ENCODE measurements around the gene IGF2. TPM values are rescaled to one million over a fixed set of nuclear protein-coding genes. Genes with fewer than 3 reads are reported as not detected.
A peak's percentile ranks its signal among the peaks of the same experiment; 100 is the strongest.

The IGF2 gene
- total and polyA plus RNA-seq, 2 donors = 86.5 to 362 TPM

- WGBS = 90% methylated on average over 7 of the region's 7 CpGs
- H3K36me3 ChIP-seq (ENCODE audit: insufficient read depth) = no peaks in the 10 kb centered on the region
- no peak overlapping the region for H3K4me3 ChIP-seq (ENCODE audit: low read depth, low read length)
- no peaks in the 10 kb centered on the region for H3K4me1 ChIP-seq (ENCODE audit: insufficient read depth)
- no peak for DNase-seq (ENCODE audit: extremely low spot score)
- H3K27ac ChIP-seq (ENCODE audit: low read depth) = no peak overlapping the region
Measured at GRCh38 chr11:2154195-2154585, 15.0 kb upstream of the IGF2 start.

- H3K4me3 ChIP-seq (ENCODE audit: low read depth, low read length) = no peak overlapping the region
- WGBS = 74% methylated on average over 14 of the region's 14 CpGs
- H3K4me1 ChIP-seq (ENCODE audit: insufficient read depth) = no peaks in the 10 kb centered on the region
- H3K36me3 ChIP-seq (ENCODE audit: insufficient read depth) = no peaks in the 10 kb centered on the region
- DNase-seq (ENCODE audit: extremely low spot score) = no peak
- H3K27ac ChIP-seq (ENCODE audit: low read depth) = no peak overlapping the region
Measured at GRCh38 chr11:2153581-2154194, 14.5 kb upstream of the IGF2 start.

- H3K4me3 ChIP-seq (ENCODE audit: low read depth, low read length) = no peak overlapping the region
- peak; percentile 78 for DNase-seq (ENCODE audit: extremely low spot score)
- no peaks in the 10 kb centered on the region for H3K36me3 ChIP-seq (ENCODE audit: insufficient read depth)
- WGBS = 4% methylated on average over 22 of the region's 22 CpGs
- no peaks in the 10 kb centered on the region for H3K4me1 ChIP-seq (ENCODE audit: insufficient read depth)
- no peak overlapping the region for H3K27ac ChIP-seq (ENCODE audit: low read depth)
Measured at GRCh38 chr11:2151500-2152257, 12.5 kb upstream of the IGF2 start.

- DNase-seq (ENCODE audit: extremely low spot score) = no peak
- WGBS = 25% methylated on average over 11 of the region's 11 CpGs
- H3K4me1 ChIP-seq (ENCODE audit: insufficient read depth) = no peaks in the 10 kb centered on the region
Measured at GRCh38 chr11:2149864-2150847, 11.0 kb upstream of the IGF2 start.

GRCh38 chr11:2149460-2149859 is 10.3 kb upstream of the IGF2 start:
- H3K4me3 ChIP-seq (ENCODE audit: low read depth, low read length) = no peak overlapping the region
- WGBS = 67% methylated on average over 8 of the region's 8 CpGs
- DNase-seq (ENCODE audit: extremely low spot score) = no peak
- no peak overlapping the region for H3K27ac ChIP-seq (ENCODE audit: low read depth)
- H3K36me3 ChIP-seq (ENCODE audit: insufficient read depth) = no peaks in the 10 kb centered on the region
- no peaks in the 10 kb centered on the region for H3K4me1 ChIP-seq (ENCODE audit: insufficient read depth)

More at GRCh38 chr11:2149864-2150847, 11.0 kb upstream of the IGF2 start:
- no peak overlapping the region for H3K4me3 ChIP-seq (ENCODE audit: low read depth, low read length)
- H3K27ac ChIP-seq (ENCODE audit: low read depth) = no peak overlapping the region
- H3K36me3 ChIP-seq (ENCODE audit: insufficient read depth) = no peaks in the 10 kb centered on the region

- Histone ChIP-seq H3K36me3 (ENCODE audit: insufficient read depth) (no peaks in the 10 kb centered on the region), H3K4me3 (ENCODE audit: low read depth, low read length) (no peak overlapping the region), H3K4me1 (ENCODE audit: insufficient read depth) (no peaks in the 10 kb centered on the region), H3K27ac (ENCODE audit: low read depth) (no peak overlapping the region)
- WGBS = 58% methylated on average over 5 of the region's 5 CpGs
- no peak for DNase-seq (ENCODE audit: extremely low spot score)
Measured at GRCh38 chr11:2148595-2148994, 9.4 kb upstream of the IGF2 start.

GRCh38 chr11:2147391-2147790 is 8.2 kb upstream of the IGF2 start:
- 54% methylated on average over 11 of the region's 11 CpGs for WGBS

GRCh38 chr11:2146051-2146450 is 6.9 kb upstream of the IGF2 start:
- Histone ChIP-seq H3K4me1 (ENCODE audit: insufficient read depth) (no peaks in the 10 kb centered on the region), H3K27ac (ENCODE audit: low read depth) (no peak overlapping the region), H3K36me3 (ENCODE audit: insufficient read depth) (no peaks in the 10 kb centered on the region), H3K4me3 (ENCODE audit: low read depth, low read length) (no peak overlapping the region)
- WGBS = 55% methylated on average over 19 of the region's 19 CpGs
- no peak for DNase-seq (ENCODE audit: extremely low spot score)

More at GRCh38 chr11:2147391-2147790, 8.2 kb upstream of the IGF2 start:
- no peak for DNase-seq (ENCODE audit: extremely low spot score)
- H3K27ac ChIP-seq (ENCODE audit: low read depth) = no peak overlapping the region
- no peaks in the 10 kb centered on the region for H3K36me3 ChIP-seq (ENCODE audit: insufficient read depth)
- H3K4me3 ChIP-seq (ENCODE audit: low read depth, low read length) = no peak overlapping the region
- no peaks in the 10 kb centered on the region for H3K4me1 ChIP-seq (ENCODE audit: insufficient read depth)

GRCh38 chr11:2144544-2145248 is 5.5 kb upstream of the IGF2 start:
- no peak for DNase-seq (ENCODE audit: extremely low spot score)
- peaks cover 2% of the 10 kb centered on the region for H3K4me1 ChIP-seq (ENCODE audit: insufficient read depth)
- no peaks in the 10 kb centered on the region for H3K36me3 ChIP-seq (ENCODE audit: insufficient read depth)
- no peak overlapping the region for H3K4me3 ChIP-seq (ENCODE audit: low read depth, low read length)
- no peak overlapping the region for H3K27ac ChIP-seq (ENCODE audit: low read depth)
- WGBS = 23% methylated on average over 18 of the region's 18 CpGs

- peaks cover 2% of the 10 kb centered on the region for H3K4me1 ChIP-seq (ENCODE audit: insufficient read depth)
- no peak overlapping the region for H3K27ac ChIP-seq (ENCODE audit: low read depth)
- WGBS = 5% methylated on average over 72 of the region's 72 CpGs
- H3K4me3 ChIP-seq (ENCODE audit: low read depth, low read length) = no peak overlapping the region
- no peak for DNase-seq (ENCODE audit: extremely low spot score)
- H3K36me3 ChIP-seq (ENCODE audit: insufficient read depth) = no peaks in the 10 kb centered on the region
Measured at GRCh38 chr11:2143799-2144543, 4.8 kb upstream of the IGF2 start.

- Histone ChIP-seq H3K36me3 (ENCODE audit: insufficient read depth) (no peaks in the 10 kb centered on the region), H3K4me1 (ENCODE audit: insufficient read depth) (peaks cover 2% of the 10 kb centered on the region), H3K27ac (ENCODE audit: low read depth) (no peak overlapping the region), H3K4me3 (ENCODE audit: low read depth, low read length) (no peak overlapping the region)
- WGBS = 23% methylated on average over 12 of the region's 12 CpGs
- DNase-seq (ENCODE audit: extremely low spot score) = no peak
Measured at GRCh38 chr11:2143477-2143798, 4.2 kb upstream of the IGF2 start.

- H3K36me3 ChIP-seq (ENCODE audit: insufficient read depth) = no peaks in the 10 kb centered on the region
- no peak overlapping the region for H3K27ac ChIP-seq (ENCODE audit: low read depth)
- 30% methylated on average over 6 of the region's 6 CpGs for WGBS
- no peak overlapping the region for H3K4me3 ChIP-seq (ENCODE audit: low read depth, low read length)
- no peak for DNase-seq (ENCODE audit: extremely low spot score)
- H3K4me1 ChIP-seq (ENCODE audit: insufficient read depth) = peaks cover 2% of the 10 kb centered on the region
Measured at GRCh38 chr11:2142762-2143202, 3.6 kb upstream of the IGF2 start.
